K562 (cell line): ENCODE results near the gene ST6GALNAC3. TPM values are rescaled to one million over a fixed set of nuclear protein-coding genes. Genes with fewer than 3 reads are reported as not detected.

ENCODE experiments used
- ATAC-seq: fragments of 200-7000 bp; cut with Tn5 transposase; 3 replicates; pipeline ENCODE4 v1.9.1; 2020; ENCODE audit warnings: moderate library complexity
- BruUV-seq: library from RNA; stranded (reverse); fragments of 400-500 nt; replicated peaks from 2 replicates; lab custom pipeline; 2021; lab: Mats Ljungman, UMichigan
- CTCF ChIA-PET: fragments of 300-600 bp; formaldehyde crosslinking; extraction: SDS; loops from one replicate; lab custom pipeline; 2021; ENCODE audit warnings: low intra/inter-chr PET ratio; lab: Yijun Ruan, JAX
- POLR2A ChIA-PET: fragments of 300-600, 350-650 bp; sonication (Branson Sonifier 250); formaldehyde crosslinking; extraction: SDS; loops from one replicate; lab custom pipeline; 2021; ENCODE audit warnings: antibody characterized with exemption, inconsistent platforms; lab: Yijun Ruan, JAX
- DNase-seq, 4 experiments: peaks; one replicate each; pipeline versions ENCODE4 v3.0.0 to v3.0.0-alpha.2; 2011 to 2018; ENCODE audit warnings: low spot score in 3 of 4, mixed read lengths in 3 of 4; ENCODE audit errors: extremely low read depth in 1 of 4
- FAIRE-seq: peaks from 2 replicates; lab custom pipeline; 2011; peaks lifted over from hg19 to GRCh38; lab: Jason Lieb, UNC
- H2AFZ ChIP-seq: 2 replicates; pipeline ENCODE4 v1.6.0; 2011; ENCODE audit warnings: low read depth, low read length, control low read depth, inconsistent platforms
- H3K27ac ChIP-seq: fragments of 200-600 bp; 3 replicates; pipeline ENCODE4 v1.8.0; 2011; ENCODE audit warnings: low read depth, mild to moderate bottlenecking, control low read depth, inconsistent platforms, low read length, moderate library complexity, mixed read lengths; ENCODE audit errors: extremely low read depth
- H3K27me3 ChIP-seq, 2 experiments: fragments of 300-600 bp in 1 of 2; 2 replicates in 1 of 2; 3 replicates in 1 of 2; pipeline versions ENCODE4 v1.6.0 to v1.8.0; 2011; ENCODE audit warnings: inconsistent platforms in 2 of 2, low read length in 2 of 2, mild to moderate bottlenecking in 1 of 2, mixed read lengths in 1 of 2, moderate library complexity in 1 of 2; ENCODE audit not compliant: control insufficient read depth in 2 of 2, insufficient read depth in 2 of 2
- H3K36me3 ChIP-seq: fragments of 300-600 bp; 3 replicates; pipeline ENCODE4 v1.8.0; 2011; ENCODE audit warnings: mild to moderate bottlenecking, low read length, inconsistent platforms; ENCODE audit not compliant: control insufficient read depth, insufficient read depth
- H3K4me1 ChIP-seq, 2 experiments: fragments of 200-600 bp in 1 of 2; replicated peaks in 1 of 2; 2 replicates in 1 of 2; 3 replicates in 1 of 2; pipeline versions ENCODE4 v1.5.1 to v1.8.0; 2011; ENCODE audit warnings: inconsistent platforms in 2 of 2, low read length in 2 of 2, mild to moderate bottlenecking in 1 of 2, mixed read lengths in 1 of 2, moderate library complexity in 1 of 2; ENCODE audit not compliant: control insufficient read depth in 2 of 2, insufficient read depth in 2 of 2
- H3K4me2 ChIP-seq: 2 replicates; pipeline ENCODE4 v1.6.1; 2011; ENCODE audit warnings: low read length, control low read depth, inconsistent platforms, mixed read lengths; ENCODE audit not compliant: insufficient read depth
- H3K4me3 ChIP-seq: fragments of 200-600 bp; sonication (generic), shearing (Covaris generic); 2 replicates; pipeline ENCODE4 v1.5.1; 2016; ENCODE audit warnings: control low read depth, inconsistent platforms
- H3K79me2 ChIP-seq: fragments of 200-600 bp; 3 replicates; pipeline ENCODE4 v1.8.0; 2011; ENCODE audit warnings: low read length, inconsistent platforms; ENCODE audit not compliant: control insufficient read depth, insufficient read depth
- H3K9ac ChIP-seq, 2 experiments: 2 replicates each; pipeline versions ENCODE4 v1.6.0 to v1.6.1; 2011; ENCODE audit warnings: low read depth in 2 of 2, low read length in 2 of 2, control low read depth in 1 of 2, inconsistent platforms in 1 of 2, mild to moderate bottlenecking in 1 of 2, mixed read lengths in 1 of 2; ENCODE audit not compliant: insufficient read depth in 1 of 2
- H3K9me1 ChIP-seq: one replicate; pipeline ENCODE4 v1.6.0; 2011; ENCODE audit warnings: inconsistent platforms, mild to moderate bottlenecking, low read length, moderate library complexity; ENCODE audit not compliant: control insufficient read depth, insufficient read depth
- H3K9me3 ChIP-seq: replicated peaks from 2 replicates; pipeline ENCODE4 v1.5.1; 2011; ENCODE audit warnings: low read depth, low read length, inconsistent platforms; ENCODE audit not compliant: control insufficient read depth, insufficient read depth
- H4K20me1 ChIP-seq: replicated peaks from 2 replicates; pipeline ENCODE4 v1.6.1; 2011; ENCODE audit warnings: low read length, inconsistent platforms, mixed read lengths; ENCODE audit not compliant: control insufficient read depth, insufficient read depth
- ARID2 ChIP-seq: fragments of 450-650 bp; IDR thresholded peaks from 2 replicates; pipeline ENCODE4 v1.6.1; 2017; ENCODE audit warnings: antibody characterized with exemption, mild to moderate bottlenecking
- BRCA1 ChIP-seq, 2 experiments: fragments of 450-650 bp in 1 of 2; sonication (generic) in 1 of 2; formaldehyde crosslinking in 1 of 2; IDR thresholded peaks; 2 replicates each; pipeline versions ENCODE4 v1.5.0 to v1.6.1; 2017 to 2020; ENCODE audit warnings: mild to moderate bottlenecking in 1 of 2, missing genetic modification reagents in 1 of 2
- CHD1 ChIP-seq: fragments of 200-600 bp; sonication (generic); IDR thresholded peaks from one replicate; pipeline ENCODE4 v1.6.1; 2012; ENCODE audit warnings: mild to moderate bottlenecking, moderate library complexity, low read length, inconsistent platforms
- ERF ChIP-seq: fragments of 450-650 bp; formaldehyde crosslinking; IDR thresholded peaks from 2 replicates; pipeline ENCODE4 v1.4.0; 2020; ENCODE audit warnings: mild to moderate bottlenecking, mixed read lengths
- NFRKB ChIP-seq: fragments of 450-650 bp; IDR thresholded peaks from 2 replicates; pipeline ENCODE4 v1.6.1; 2016; ENCODE audit warnings: low read depth
- POLR2AphosphoS5 ChIP-seq: IDR thresholded peaks from 2 replicates; pipeline ENCODE4 v1.6.1; 2011; ENCODE audit warnings: mild to moderate bottlenecking, low read depth, low read length, moderate library complexity; ENCODE audit not compliant: control insufficient read depth, insufficient read depth
- PRPF4 ChIP-seq: fragments of 200-400 bp; formaldehyde crosslinking; IDR thresholded peaks from one replicate; pipeline ENCODE4 v1.6.1; 2017; ENCODE audit warnings: low read length, low read depth, mild to moderate bottlenecking; ENCODE audit not compliant: insufficient read depth, poor library complexity, severe bottlenecking
- PTBP1 ChIP-seq: fragments of 200-400 bp; formaldehyde crosslinking; IDR thresholded peaks from 2 replicates; pipeline ENCODE4 v1.6.1; 2017; ENCODE audit warnings: low read depth, low read length
- RBM17 ChIP-seq: fragments of 200-400 bp; formaldehyde crosslinking; IDR thresholded peaks from 2 replicates; pipeline ENCODE4 v1.6.1; 2017; ENCODE audit warnings: low read depth, mild to moderate bottlenecking, low read length, borderline replicate concordance
- RCOR1 ChIP-seq, 2 experiments: IDR thresholded peaks; 2 replicates each; pipeline ENCODE4 v1.6.1; 2012; ENCODE audit warnings: low read depth in 2 of 2, low read length in 2 of 2, borderline replicate concordance in 1 of 2, improper control_type of control experiment in 1 of 2
- SMARCB1 ChIP-seq: IDR thresholded peaks from 2 replicates; pipeline ENCODE4 v1.6.1; 2011; ENCODE audit warnings: improper control_type of control experiment, low read depth; ENCODE audit not compliant: insufficient read length
- SNRNP70 ChIP-seq: fragments of 200-400 bp; formaldehyde crosslinking; optimal IDR thresholded peaks from 2 replicates; pipeline ENCODE3; 2017; ENCODE audit warnings: low read depth, low read length
- TCF7L2 ChIP-seq: fragments of 150-350 bp; IDR thresholded peaks from 2 replicates; pipeline ENCODE4 v1.6.1; 2016; ENCODE audit warnings: low read depth, mild to moderate bottlenecking, low read length, moderate library complexity
- TRIM24 ChIP-seq, 2 experiments: fragments of 450-650 bp; IDR thresholded peaks; 2 replicates each; pipeline ENCODE4 v1.6.1; 2016
- WHSC1 ChIP-seq: IDR thresholded peaks from one replicate; pipeline ENCODE4 v1.6.1; 2012; ENCODE audit warnings: low read length, control low read depth, inconsistent platforms
- ZBTB8A ChIP-seq: fragments of 450-650 bp; IDR thresholded peaks from 2 replicates; pipeline ENCODE4 v1.6.1; 2018; ENCODE audit warnings: mild to moderate bottlenecking, moderate library complexity; ENCODE audit not compliant: partially characterized antibody
- ZFX ChIP-seq: sonication (generic); formaldehyde crosslinking; IDR thresholded peaks from 2 replicates; pipeline ENCODE4 v1.8.0; 2022; ENCODE audit warnings: mild to moderate bottlenecking, missing genetic modification reagents, moderate library complexity
- ZNF707 ChIP-seq: fragments of 250-450 bp; sonication (Bioruptor Pico); conservative IDR thresholded peaks from 2 replicates; pipeline ENCODE4 v1.8.0; 2022; ENCODE audit warnings: inconsistent platforms, mild to moderate bottlenecking, moderate library complexity
- WGBS: fragments of 100-300 bp; shearing (Covaris generic); methylation state at CpG from one replicate; pipeline ENCODE4 v1.1.6; 2016; ENCODE audit warnings: low coverage, mixed read lengths; ENCODE audit not compliant: insufficient coverage; ENCODE audit errors: missing lambda C conversion rate; 5-methylcytosine and 5-hydroxymethylcytosine counted together
- in situ Hi-C: fragments of 300-500 bp; cut with MboI; formaldehyde crosslinking; loops from 4 replicates; pipeline ENCODE4 v1.15.0; 2018; ENCODE audit warnings: inconsistent platforms, mixed read lengths
- intact Hi-C: fragments of 100-400 bp; cut with micrococcal nuclease; formaldehyde crosslinking; loops from 2 replicates; pipeline ENCODE4 v1.14.2; 2022
- polyA plus RNA-seq, 8 experiments: library from polyadenylated mRNA; depleted of rRNA in 4 of 8; stranded (reverse) in 5 of 8; unstranded in 3 of 8; fragments of >200 nt; fragmentation: Nextera tagmentation in 2 of 8; fragmentation: Illumina TruSeq in 1 of 8; extraction: Ambion mirVana in 2 of 8; extraction: Trizol in 1 of 8; gene quantifications; 2 replicates each; pipeline versions ENCODE4 v1.2.1 to v1.2.3, GENCODE V29; 2011 to 2014; ENCODE audit warnings: inconsistent platforms in 1 of 8, missing spikeins in 1 of 8
- total RNA-seq, 7 experiments: library from RNA; depleted of rRNA in 6 of 7; stranded (reverse); fragments of >200 nt in 6 of 7; fragmentation: Illumina TruSeq in 2 of 7; extraction: Trizol in 2 of 7; gene quantifications; 2 replicates each; pipeline versions ENCODE4 v1.2.1 to v1.2.3, GENCODE V29; 2011 to 2021; ENCODE audit warnings: low replicate concordance in 1 of 7
- TF ChIP-seq, protein P1 (sequence below): sonication (generic); formaldehyde crosslinking; IDR thresholded peaks from 2 replicates; pipeline ENCODE4 v1.8.0; 2022; ENCODE audit warnings: missing genetic modification reagents, mild to moderate bottlenecking, borderline replicate concordance
- TF ChIP-seq, protein P2 (sequence below), 2 experiments: IDR thresholded peaks; 2 replicates each; pipeline ENCODE4 v1.6.1; 2011; ENCODE audit warnings: borderline replicate concordance in 1 of 2, control low read depth in 1 of 2, low read depth in 1 of 2, low read length in 1 of 2, mild to moderate bottlenecking in 1 of 2, mixed read lengths in 1 of 2, moderate library complexity in 1 of 2; ENCODE audit not compliant: insufficient read depth in 1 of 2, insufficient read length in 1 of 2, poor library complexity in 1 of 2, severe bottlenecking in 1 of 2; ENCODE audit errors: extremely low read depth in 1 of 2

ST6GALNAC3 gene
- total and polyA plus RNA-seq, 9 of the 15 experiments (the other 6 are each of a cell fraction or from before 2014, with no cell fraction given) = 0.04 to 0.29 (median 0.18) TPM; not detected in 6

DNA sequence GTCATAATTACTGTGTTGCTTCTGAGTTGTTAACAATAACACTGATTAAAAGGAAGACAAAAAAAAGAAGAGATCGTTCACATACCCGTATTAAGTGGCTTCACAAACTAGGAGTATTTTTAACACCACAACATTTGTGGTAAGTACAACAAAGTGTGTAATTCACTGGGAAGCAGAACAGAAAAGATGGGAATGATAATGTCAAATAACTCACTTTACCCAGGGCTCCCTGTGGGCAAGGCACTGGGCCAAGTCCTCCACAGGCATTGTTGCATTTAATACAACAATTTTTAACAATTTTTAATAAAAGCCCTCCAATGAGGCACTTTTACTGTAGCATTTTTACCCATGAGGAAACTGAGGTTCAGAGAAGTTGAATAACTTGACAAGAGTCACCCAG lies 407.7 kb downstream of the ST6GALNAC3 start:
- in situ Hi-C loops (no loop called here), intact Hi-C loops (no loop called here)
- no peak for FAIRE-seq
- no TSS peak for BruUV-seq
- ChIA-PET POLR2A (no interaction called here), CTCF (no interaction called here)
- Histone ChIP-seq H3K9ac (no peak overlapping the region), H3K9me3 (no peaks in the 10 kb centered on the region), H3K36me3 (no peaks in the 10 kb centered on the region), H3K4me2 (no peak overlapping the region), H3K4me1 (no peaks in the 10 kb centered on the region), H3K27me3 (no peaks in the 10 kb centered on the region), H3K9me1 (no peaks in the 10 kb centered on the region), H3K27ac (no peak overlapping the region), H3K4me3 (no peak overlapping the region), H4K20me1 (no peaks in the 10 kb centered on the region), H3K79me2 (no peaks in the 10 kb centered on the region), H2AFZ (no peak overlapping the region)
- no peak for DNase-seq
- 0% methylated on average over 2 of the region's 2 CpGs for WGBS
- ATAC-seq = no peak
- TF ChIP-seq ZNF707 (CRISPR knock-in tag) = no peak
- no peak for TF ChIP-seq SNRNP70
- TF ChIP-seq PTBP1 = no peak
- no peak for TF ChIP-seq TCF7L2
- no peak for TF ChIP-seq RBM17
- no peak for TF ChIP-seq ZFX (CRISPR knock-in tag)
- TF ChIP-seq RCOR1 (IDR thresholded peaks at IDR 0.05; ENCODE audit: borderline replicate concordance in 1 of 2, low read depth in 2 of 2, low read length in 2 of 2) = no peak
- TF ChIP-seq ERF (CRISPR knock-in tag) = no peak
- no peak for TF ChIP-seq CHD1
- TF ChIP-seq PRPF4 = no peak
- no peak for TF ChIP-seq BRCA1 (IDR thresholded peaks at IDR 0.05)
- TF ChIP-seq BRCA1 (CRISPR knock-in tag; IDR thresholded peaks at IDR 0.05) = no peak
- TF ChIP-seq ARID2 = no peak
- TF ChIP-seq, protein P1, sequence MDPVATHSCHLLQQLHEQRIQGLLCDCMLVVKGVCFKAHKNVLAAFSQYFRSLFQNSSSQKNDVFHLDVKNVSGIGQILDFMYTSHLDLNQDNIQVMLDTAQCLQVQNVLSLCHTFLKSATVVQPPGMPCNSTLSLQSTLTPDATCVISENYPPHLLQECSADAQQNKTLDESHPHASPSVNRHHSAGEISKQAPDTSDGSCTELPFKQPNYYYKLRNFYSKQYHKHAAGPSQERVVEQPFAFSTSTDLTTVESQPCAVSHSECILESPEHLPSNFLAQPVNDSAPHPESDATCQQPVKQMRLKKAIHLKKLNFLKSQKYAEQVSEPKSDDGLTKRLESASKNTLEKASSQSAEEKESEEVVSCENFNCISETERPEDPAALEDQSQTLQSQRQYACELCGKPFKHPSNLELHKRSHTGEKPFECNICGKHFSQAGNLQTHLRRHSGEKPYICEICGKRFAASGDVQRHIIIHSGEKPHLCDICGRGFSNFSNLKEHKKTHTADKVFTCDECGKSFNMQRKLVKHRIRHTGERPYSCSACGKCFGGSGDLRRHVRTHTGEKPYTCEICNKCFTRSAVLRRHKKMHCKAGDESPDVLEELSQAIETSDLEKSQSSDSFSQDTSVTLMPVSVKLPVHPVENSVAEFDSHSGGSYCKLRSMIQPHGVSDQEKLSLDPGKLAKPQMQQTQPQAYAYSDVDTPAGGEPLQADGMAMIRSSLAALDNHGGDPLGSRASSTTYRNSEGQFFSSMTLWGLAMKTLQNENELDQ (CRISPR knock-in tag) = no peak
- TF ChIP-seq SMARCB1 = no peak
- TF ChIP-seq, protein P2, sequence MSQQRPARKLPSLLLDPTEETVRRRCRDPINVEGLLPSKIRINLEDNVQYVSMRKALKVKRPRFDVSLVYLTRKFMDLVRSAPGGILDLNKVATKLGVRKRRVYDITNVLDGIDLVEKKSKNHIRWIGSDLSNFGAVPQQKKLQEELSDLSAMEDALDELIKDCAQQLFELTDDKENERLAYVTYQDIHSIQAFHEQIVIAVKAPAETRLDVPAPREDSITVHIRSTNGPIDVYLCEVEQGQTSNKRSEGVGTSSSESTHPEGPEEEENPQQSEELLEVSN (IDR thresholded peaks at IDR 0.05; ENCODE audit: borderline replicate concordance in 1 of 2, extremely low read depth in 1 of 2, insufficient read depth in 1 of 2, insufficient read length in 1 of 2, low read depth in 1 of 2, low read length in 1 of 2, poor library complexity in 1 of 2, severe bottlenecking in 1 of 2) = no peak
- TF ChIP-seq TRIM24 (IDR thresholded peaks at IDR 0.05) = no peak
- no peak for TF ChIP-seq POLR2AphosphoS5
- TF ChIP-seq NFRKB = no peak
- TF ChIP-seq WHSC1 = no peak
- TF ChIP-seq ZBTB8A = no peak
